NCI-H2029 treated with DMSO at 0.1 percent for 48 hours (cell line): ENCODE measurements around the gene TMEM245.

Source experiments
- DNase-seq: peaks from one replicate; lab custom pipeline; 2025; lab: John Stamatoyannopoulos, UW

The TMEM245 gene

GRCh38 chr9:109119439-109120203, at the start of gene TMEM245:
TSS of gene TMEM245 (minus strand) at chr9:109119947. CDS start at chr9:109119913, 34 bp downstream.
- peak; percentile 93 for DNase-seq

- no peak for DNase-seq
Measured at GRCh38 chr9:109168170-109168569, 48.4 kb upstream of the TMEM245 start.

- no peak for DNase-seq
Measured at GRCh38 chr9:109167716-109168115, 48.0 kb upstream of the TMEM245 start.

DNA sequence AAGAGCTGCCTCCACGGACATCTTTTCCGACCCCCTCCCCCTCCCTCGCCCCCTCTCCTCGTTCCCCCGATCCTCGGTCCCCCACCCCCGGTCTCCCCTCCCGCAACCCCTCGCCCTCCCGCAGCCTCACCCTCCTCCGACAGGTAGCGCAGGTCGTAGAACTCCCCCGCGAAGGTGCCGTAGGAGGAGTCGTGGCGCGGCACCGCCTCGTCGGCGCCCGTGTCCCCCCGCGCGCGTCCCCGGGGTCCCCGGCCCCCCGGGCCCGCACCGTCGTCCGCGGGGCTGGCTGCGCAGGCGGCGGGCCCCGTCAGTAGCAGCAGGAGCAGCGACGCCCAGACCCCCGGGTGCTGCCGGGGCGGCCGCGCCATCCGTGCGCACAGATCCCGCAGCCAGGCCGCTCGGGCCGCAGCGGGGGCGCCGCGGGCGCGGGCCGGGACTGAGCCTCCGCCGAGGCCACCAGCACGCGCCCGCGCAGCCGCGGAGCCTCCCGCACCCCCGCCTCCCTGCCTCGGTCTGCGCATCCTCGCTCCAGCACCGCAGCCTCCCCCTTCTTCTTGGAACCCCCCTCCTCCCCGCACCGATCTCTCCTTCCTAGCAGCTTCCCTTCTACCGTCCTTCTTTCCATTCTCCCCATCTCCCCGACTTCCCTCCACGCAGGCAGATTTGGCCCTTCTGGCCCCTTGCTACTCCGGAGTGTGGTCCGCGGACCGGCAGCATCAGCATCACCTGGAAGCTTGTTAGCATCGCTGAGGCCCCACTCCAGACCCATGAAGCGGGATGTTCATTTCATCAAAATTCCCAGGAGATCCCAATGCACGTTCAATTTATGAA, 47.2 kb upstream of the TMEM245 start, which contains the start of gene FRRS1L:
FRRS1L (minus strand) TSS at position 479 of the 831 bp plus-strand sequence; CDS start at position 368, 111 bp downstream.
- no peak for DNase-seq

- DNase-seq = no peak
Measured at GRCh38 chr9:109166171-109166770, 46.5 kb upstream of the TMEM245 start.

DNA sequence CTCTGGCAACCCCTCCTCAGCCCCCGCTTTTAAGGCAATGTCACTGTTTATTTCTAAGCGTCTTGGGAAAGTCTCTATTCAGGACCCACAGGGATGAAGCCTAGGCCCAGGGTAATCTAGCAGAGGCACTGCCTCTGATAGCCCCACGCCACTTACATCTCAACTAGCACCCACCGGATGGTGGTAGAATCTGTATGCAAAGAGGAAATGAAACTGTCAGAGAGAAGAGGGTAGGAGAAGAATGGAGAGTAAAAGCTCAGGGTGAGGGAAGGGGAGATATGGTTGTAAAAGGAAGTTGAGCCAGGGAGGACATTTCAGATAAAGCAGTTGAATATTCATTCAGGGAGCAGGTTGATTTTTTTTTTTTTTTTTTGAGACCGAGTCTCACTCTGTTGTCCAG, 44.3 kb upstream of the TMEM245 start:
- DNase-seq = no peak

DNA sequence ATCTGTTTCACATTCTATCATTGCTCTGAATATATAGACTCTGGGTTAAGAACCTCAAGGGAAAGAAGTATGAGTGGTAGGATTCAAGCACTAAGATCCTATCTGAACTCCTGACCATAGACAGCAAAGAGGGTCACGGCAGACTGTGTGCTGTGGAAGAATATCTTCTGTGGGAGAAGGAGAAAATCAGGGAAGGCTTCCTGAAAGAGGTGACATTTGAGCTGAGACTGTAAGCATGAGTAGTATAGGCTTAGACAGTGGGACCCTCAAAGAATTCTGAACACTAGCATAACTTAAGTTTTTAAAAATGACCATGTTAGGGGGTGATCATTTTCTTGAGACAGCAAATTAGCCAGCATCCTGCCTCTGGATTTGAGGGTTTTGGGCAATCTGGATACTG, 43.4 kb upstream of the TMEM245 start:
- DNase-seq = no peak

DNA sequence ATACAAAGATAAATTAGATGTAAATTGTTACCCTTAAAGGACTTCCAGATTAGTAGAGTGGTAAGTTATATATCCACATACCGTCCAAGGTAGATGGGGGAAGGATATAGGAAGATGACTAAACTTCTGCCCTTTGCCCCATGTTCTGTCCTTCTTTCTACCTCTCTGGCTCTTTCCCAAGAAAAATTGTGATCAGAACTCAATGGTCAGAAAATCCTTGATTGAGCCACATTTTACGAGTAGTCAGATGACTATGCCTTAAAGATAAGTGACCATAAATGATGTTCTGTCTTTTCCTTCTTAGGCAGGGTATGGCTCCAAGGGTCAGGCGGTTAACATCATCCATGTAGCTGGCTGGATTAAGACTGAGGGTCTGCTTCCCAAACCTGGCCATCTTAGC, 42.9 kb upstream of the TMEM245 start:
- DNase-seq = no peak

DNA sequence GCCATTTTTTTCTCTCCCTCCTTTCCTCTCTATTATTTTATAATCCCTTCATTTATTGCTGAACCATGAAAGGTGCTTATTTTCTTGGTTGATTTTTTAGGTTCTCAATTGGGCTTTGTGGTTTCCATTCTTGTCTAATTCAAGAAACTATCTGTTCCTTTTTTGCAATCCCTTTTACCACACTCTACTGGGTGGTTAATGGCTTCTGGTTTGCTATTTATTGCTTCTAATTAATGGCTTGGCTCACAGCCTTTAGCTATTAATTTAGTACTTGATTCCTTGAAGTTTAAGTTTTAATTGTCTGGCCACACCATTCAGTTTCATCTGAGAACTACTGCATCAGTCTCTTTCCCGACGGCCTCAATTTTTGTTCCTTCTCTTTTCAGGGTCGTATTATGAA, 41.7 kb upstream of the TMEM245 start:
- no peak for DNase-seq

DNA sequence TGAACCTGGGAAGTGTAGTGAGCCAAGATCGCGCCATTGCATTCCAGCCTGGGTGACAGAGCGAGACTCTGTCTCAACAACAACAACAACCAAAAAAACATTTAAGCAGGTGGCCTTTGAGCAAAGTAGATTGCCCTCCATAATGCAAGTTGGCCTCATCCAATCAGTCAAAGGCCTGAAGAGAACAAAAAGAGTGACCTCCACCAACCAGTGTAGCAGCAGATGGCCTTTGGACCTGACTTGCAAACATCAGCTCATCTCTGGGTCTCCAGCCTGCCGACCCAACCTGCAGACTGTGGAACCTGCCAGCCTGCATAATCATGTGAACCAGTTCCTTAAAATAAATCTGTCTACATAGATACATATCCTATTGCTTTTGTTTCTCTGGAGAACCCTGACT, 39.8 kb upstream of the TMEM245 start:
- DNase-seq = no peak

DNA sequence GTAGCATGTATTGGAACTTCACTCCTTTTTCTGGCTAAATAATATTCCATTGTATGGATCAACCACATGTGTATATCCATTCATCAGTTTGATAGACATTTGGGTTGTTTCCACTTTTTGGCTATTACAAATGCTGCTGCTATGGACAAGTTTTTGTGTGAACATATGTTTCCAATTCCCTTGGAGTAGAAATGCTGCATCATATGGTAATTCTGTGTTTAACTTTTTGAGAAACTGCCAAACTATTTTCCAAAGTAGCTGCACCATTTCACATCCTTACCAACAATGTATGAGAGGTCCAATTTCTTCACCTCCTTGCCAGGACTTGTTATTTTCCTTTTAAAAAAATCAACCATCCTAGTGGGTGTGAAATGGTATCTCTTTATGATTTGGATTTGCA, 38.9 kb upstream of the TMEM245 start:
- no peak for DNase-seq

- no peak for DNase-seq
Measured at GRCh38 chr9:109156708-109157107, 37.0 kb upstream of the TMEM245 start.

- DNase-seq = no peak
Measured at GRCh38 chr9:109150925-109151545, 31.3 kb upstream of the TMEM245 start.

DNA sequence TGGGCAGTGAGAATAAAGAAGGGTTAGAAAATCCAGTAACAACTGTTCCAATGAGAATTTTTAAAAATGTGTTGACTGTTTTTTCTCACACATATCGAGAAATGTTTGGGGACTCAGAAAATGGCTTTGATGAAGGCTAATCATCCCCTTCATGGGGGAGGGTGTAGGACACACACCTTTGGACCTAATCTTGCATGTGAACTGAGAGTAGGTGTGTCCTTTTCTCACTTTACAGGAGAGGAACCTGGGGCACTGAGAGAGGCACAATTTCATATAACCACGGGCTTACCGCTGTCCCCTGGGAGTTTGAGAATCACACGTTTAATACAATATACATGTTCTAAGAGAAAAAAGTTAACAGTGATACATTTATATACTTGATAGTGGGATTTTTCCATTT, 30.0 kb upstream of the TMEM245 start:
- DNase-seq = no peak

GRCh38 chr9:109149089-109149488, 29.3 kb upstream of the TMEM245 start:
- no peak for DNase-seq

GRCh38 chr9:109145051-109145450, 25.3 kb upstream of the TMEM245 start:
- no peak for DNase-seq

- no peak for DNase-seq
Measured at GRCh38 chr9:109143881-109144562, 24.3 kb upstream of the TMEM245 start.

- no peak for DNase-seq
Measured at GRCh38 chr9:109141375-109141774, 21.6 kb upstream of the TMEM245 start.

DNA sequence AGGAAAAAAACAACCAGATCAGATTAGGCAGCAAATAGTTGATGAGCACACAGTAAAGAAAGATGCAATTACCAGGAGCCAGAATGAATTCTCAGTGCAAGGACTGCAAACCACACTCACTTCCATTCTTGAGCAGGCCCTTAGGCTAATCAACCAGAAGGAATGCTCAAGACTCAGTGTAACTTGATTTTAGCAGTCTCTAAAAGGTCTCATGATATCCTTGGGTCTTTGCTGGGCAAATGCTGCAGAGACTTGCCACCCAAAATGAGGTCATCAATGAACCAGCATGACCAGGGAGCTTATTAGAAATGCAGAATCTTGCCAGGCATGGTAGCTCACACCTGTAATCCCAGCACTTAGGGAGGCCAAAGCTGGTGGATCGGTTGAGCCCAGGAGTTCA, 20.1 kb upstream of the TMEM245 start:
- DNase-seq = no peak

- no peak for DNase-seq
Measured at GRCh38 chr9:109138421-109138820, 18.7 kb upstream of the TMEM245 start.

GRCh38 chr9:109134167-109134578, 14.4 kb upstream of the TMEM245 start:
- no peak for DNase-seq

DNA sequence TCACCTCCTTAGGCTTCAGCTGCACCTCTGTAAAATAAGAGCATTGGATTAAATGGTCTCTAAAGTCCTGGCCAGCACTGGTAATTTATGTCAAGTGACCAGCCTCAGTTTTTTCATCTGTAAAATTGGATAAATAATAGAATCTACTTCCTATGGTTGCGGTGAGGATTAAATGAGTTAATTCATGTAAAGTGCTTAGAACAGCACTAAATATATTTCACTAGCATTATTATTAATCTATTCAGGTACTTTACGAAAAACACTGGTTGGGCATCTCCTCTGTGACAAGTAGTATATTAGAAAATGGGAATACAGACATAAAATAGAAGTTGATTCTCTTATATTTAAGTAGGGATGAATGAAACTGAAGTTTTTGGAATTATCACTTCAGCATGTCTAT, 13.8 kb upstream of the TMEM245 start:
- no peak for DNase-seq
